HepG2 (cell line): Measurements from ENCODE around the gene LSM12. TPM values are rescaled to one million over a fixed set of nuclear protein-coding genes. Genes with fewer than 3 reads are reported as not detected.

Experiments
- FOXA3 ChIP-seq: IDR thresholded peaks from 2 replicates; pipeline ENCODE4 v1.6.1; 2016; ENCODE audit warnings: missing genetic modification reagents, missing compliant biosample characterization
- KDM1A ChIP-seq: IDR thresholded peaks from 2 replicates; pipeline ENCODE4 v1.6.1; 2016; ENCODE audit warnings: missing compliant biosample characterization
- NCOA1 ChIP-seq: sonication (generic); formaldehyde crosslinking; IDR thresholded peaks from 2 replicates; pipeline ENCODE4 v1.9.0; 2021; ENCODE audit warnings: missing genetic modification reagents
- SMYD3 ChIP-seq: sonication (generic); formaldehyde crosslinking; IDR thresholded peaks from 2 replicates; pipeline ENCODE4 v1.8.1; 2023; ENCODE audit warnings: mild to moderate bottlenecking, missing genetic modification reagents
- SOX6 ChIP-seq, 2 experiments: fragments of 450-650 bp in 1 of 2; sonication (generic) in 1 of 2; formaldehyde crosslinking in 1 of 2; IDR thresholded peaks; 2 replicates each; pipeline versions ENCODE4 v1.4.0 to v1.6.1; 2017 to 2020; ENCODE audit warnings: antibody characterized with exemption in 1 of 2, mild to moderate bottlenecking in 1 of 2, missing genetic modification reagents in 1 of 2
- TBX2 ChIP-seq: sonication (generic); formaldehyde crosslinking; IDR thresholded peaks from 2 replicates; pipeline ENCODE4 v1.5.0; 2020; ENCODE audit warnings: missing genetic modification reagents, mild to moderate bottlenecking, borderline replicate concordance
- ZNF230 ChIP-seq: sonication (generic); formaldehyde crosslinking; IDR thresholded peaks from 2 replicates; pipeline ENCODE4 v1.4.0; 2020; ENCODE audit warnings: mild to moderate bottlenecking, missing genetic modification reagents
- ZNF235 ChIP-seq: sonication (generic); formaldehyde crosslinking; IDR thresholded peaks from 2 replicates; pipeline ENCODE4 v1.8.1; 2023; ENCODE audit warnings: mild to moderate bottlenecking, missing genetic modification reagents, borderline replicate concordance
- ZNF256 ChIP-seq: sonication (generic); formaldehyde crosslinking; conservative IDR thresholded peaks from 2 replicates; pipeline ENCODE4 v1.4.0; 2020; ENCODE audit warnings: missing genetic modification reagents
- ZNF501 ChIP-seq: sonication (generic); formaldehyde crosslinking; IDR thresholded peaks from 2 replicates; pipeline ENCODE4 v1.5.1; 2020; ENCODE audit warnings: mild to moderate bottlenecking, moderate library complexity, missing genetic modification reagents
- polyA plus RNA-seq, 8 experiments: library from polyadenylated mRNA; depleted of rRNA in 3 of 8; stranded (reverse) in 7 of 8; unstranded in 1 of 8; fragments of >200 nt; fragmentation: Illumina TruSeq in 4 of 8; extraction: Trizol in 4 of 8; gene quantifications; 2 replicates each; pipeline versions ENCODE4 v1.2.1 to v1.2.3, GENCODE V29; 2011 to 2016; ENCODE audit warnings: low read depth in 4 of 8, missing spikeins in 1 of 8, mixed read lengths in 1 of 8; ENCODE audit not compliant: insufficient read depth in 1 of 8
- total RNA-seq, 5 experiments: library from RNA; depleted of rRNA; stranded (reverse); fragments of >200 nt; fragmentation: Illumina TruSeq; extraction: Trizol; gene quantifications; 2 replicates each; pipeline ENCODE4 v1.2.3, GENCODE V29; 2016; ENCODE audit warnings: low read depth in 1 of 5
- TF ChIP-seq, protein P1 (sequence below): sonication (generic); formaldehyde crosslinking; IDR thresholded peaks from 2 replicates; pipeline ENCODE4 v1.5.0; 2020; ENCODE audit warnings: missing genetic modification reagents, mild to moderate bottlenecking, borderline replicate concordance
- TF ChIP-seq, protein P2 (sequence below): sonication (generic); formaldehyde crosslinking; IDR thresholded peaks from 2 replicates; pipeline ENCODE4 v1.9.0; 2021; ENCODE audit warnings: missing genetic modification reagents, borderline replicate concordance
- TF ChIP-seq, protein P3 (sequence below): sonication (generic); formaldehyde crosslinking; IDR thresholded peaks from 2 replicates; pipeline ENCODE4 v1.5.0; 2020; ENCODE audit warnings: mild to moderate bottlenecking, missing genetic modification reagents, borderline replicate concordance
- TF ChIP-seq, protein P4 (sequence below): sonication (generic); formaldehyde crosslinking; IDR thresholded peaks from 2 replicates; pipeline ENCODE4 v1.9.0; 2021; ENCODE audit warnings: missing genetic modification reagents, mild to moderate bottlenecking, borderline replicate concordance

LSM12 gene
- total and polyA plus RNA-seq, 2 of the 13 experiments (the other 11 are each of a cell fraction or from before 2014, with no cell fraction given): 52.8 to 55.7 TPM

DNA sequence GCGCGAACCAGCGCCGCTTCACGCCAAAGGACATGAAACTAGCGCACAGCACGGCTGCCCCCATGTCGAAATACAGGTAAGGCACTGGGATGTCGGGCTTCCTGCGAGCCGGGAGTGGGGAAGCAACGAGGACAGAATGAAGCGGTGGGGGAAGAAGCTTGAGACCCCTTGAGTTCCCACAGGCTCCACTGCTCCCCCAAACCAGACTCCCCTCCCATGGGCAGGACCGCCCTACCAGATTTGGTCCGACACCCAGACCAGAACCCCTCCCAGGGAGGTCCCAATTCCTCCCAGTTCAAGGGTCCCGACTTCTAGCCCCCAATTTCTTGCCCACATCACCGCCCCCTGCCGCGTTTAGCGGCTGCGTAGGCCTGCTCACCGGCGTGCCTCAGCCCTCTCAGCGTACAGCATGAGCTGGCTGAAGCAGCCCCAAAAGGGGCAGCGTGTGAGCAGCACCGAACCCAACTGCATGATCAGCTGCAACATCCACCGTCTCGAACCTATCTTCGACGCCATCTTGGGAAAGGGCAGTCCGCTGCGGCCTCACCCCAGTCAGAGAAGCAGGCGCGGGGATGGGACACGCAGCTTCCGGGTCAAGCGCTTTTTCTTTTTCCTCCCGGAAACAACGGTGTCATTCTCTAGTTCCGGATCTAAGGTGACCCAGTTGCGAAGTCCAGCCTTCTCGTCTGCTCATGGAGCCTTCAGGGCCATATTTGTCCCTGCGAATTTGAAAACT lies 51.9 kb downstream of the LSM12 start, which contains the start of gene TMEM101 (continued):
- TF ChIP-seq, protein P1, sequence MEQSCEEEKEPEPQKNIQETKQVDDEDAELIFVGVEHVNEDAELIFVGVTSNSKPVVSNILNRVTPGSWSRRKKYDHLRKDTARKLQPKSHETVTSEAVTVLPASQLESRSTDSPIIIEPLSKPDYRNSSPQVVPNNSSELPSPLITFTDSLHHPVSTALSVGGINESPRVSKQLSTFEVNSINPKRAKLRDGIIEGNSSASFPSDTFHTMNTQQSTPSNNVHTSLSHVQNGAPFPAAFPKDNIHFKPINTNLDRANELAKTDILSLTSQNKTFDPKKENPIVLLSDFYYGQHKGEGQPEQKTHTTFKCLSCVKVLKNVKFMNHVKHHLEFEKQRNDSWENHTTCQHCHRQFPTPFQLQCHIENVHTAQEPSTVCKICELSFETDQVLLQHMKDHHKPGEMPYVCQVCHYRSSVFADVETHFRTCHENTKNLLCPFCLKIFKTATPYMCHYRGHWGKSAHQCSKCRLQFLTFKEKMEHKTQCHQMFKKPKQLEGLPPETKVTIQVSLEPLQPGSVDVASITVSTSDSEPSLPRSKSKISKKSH (CRISPR knock-in tag): peak; percentile 97; the same call in 1 of the 2 replicates
- TF ChIP-seq NCOA1 (CRISPR knock-in tag) (peak; percentile 93; the same call in 1 of the 2 replicates), FOXA3 (CRISPR knock-in tag) (peak; percentile 84), SMYD3 (peak; percentile 93; the same call in 1 of the 2 replicates), ZNF256 (CRISPR knock-in tag) (peak; percentile 16; the same call in 1 of the 2 replicates), SOX6 (IDR thresholded peaks at IDR 0.05) (no peak), SOX6 (CRISPR knock-in tag; IDR thresholded peaks at IDR 0.05) (peak; percentile 82), ZNF230 (CRISPR knock-in tag) (peak; percentile 85; the same call in 1 of the 2 replicates), ZNF501 (CRISPR knock-in tag) (peak; percentile 97), ZNF235 (CRISPR knock-in tag) (peak; percentile 96), KDM1A (no peak), TBX2 (peak; percentile 87)
- TF ChIP-seq, protein P2, sequence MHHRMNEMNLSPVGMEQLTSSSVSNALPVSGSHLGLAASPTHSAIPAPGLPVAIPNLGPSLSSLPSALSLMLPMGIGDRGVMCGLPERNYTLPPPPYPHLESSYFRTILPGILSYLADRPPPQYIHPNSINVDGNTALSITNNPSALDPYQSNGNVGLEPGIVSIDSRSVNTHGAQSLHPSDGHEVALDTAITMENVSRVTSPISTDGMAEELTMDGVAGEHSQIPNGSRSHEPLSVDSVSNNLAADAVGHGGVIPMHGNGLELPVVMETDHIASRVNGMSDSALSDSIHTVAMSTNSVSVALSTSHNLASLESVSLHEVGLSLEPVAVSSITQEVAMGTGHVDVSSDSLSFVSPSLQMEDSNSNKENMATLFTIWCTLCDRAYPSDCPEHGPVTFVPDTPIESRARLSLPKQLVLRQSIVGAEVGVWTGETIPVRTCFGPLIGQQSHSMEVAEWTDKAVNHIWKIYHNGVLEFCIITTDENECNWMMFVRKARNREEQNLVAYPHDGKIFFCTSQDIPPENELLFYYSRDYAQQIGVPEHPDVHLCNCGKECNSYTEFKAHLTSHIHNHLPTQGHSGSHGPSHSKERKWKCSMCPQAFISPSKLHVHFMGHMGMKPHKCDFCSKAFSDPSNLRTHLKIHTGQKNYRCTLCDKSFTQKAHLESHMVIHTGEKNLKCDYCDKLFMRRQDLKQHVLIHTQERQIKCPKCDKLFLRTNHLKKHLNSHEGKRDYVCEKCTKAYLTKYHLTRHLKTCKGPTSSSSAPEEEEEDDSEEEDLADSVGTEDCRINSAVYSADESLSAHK (CRISPR knock-in tag): peak; percentile 75
- TF ChIP-seq, protein P3, sequence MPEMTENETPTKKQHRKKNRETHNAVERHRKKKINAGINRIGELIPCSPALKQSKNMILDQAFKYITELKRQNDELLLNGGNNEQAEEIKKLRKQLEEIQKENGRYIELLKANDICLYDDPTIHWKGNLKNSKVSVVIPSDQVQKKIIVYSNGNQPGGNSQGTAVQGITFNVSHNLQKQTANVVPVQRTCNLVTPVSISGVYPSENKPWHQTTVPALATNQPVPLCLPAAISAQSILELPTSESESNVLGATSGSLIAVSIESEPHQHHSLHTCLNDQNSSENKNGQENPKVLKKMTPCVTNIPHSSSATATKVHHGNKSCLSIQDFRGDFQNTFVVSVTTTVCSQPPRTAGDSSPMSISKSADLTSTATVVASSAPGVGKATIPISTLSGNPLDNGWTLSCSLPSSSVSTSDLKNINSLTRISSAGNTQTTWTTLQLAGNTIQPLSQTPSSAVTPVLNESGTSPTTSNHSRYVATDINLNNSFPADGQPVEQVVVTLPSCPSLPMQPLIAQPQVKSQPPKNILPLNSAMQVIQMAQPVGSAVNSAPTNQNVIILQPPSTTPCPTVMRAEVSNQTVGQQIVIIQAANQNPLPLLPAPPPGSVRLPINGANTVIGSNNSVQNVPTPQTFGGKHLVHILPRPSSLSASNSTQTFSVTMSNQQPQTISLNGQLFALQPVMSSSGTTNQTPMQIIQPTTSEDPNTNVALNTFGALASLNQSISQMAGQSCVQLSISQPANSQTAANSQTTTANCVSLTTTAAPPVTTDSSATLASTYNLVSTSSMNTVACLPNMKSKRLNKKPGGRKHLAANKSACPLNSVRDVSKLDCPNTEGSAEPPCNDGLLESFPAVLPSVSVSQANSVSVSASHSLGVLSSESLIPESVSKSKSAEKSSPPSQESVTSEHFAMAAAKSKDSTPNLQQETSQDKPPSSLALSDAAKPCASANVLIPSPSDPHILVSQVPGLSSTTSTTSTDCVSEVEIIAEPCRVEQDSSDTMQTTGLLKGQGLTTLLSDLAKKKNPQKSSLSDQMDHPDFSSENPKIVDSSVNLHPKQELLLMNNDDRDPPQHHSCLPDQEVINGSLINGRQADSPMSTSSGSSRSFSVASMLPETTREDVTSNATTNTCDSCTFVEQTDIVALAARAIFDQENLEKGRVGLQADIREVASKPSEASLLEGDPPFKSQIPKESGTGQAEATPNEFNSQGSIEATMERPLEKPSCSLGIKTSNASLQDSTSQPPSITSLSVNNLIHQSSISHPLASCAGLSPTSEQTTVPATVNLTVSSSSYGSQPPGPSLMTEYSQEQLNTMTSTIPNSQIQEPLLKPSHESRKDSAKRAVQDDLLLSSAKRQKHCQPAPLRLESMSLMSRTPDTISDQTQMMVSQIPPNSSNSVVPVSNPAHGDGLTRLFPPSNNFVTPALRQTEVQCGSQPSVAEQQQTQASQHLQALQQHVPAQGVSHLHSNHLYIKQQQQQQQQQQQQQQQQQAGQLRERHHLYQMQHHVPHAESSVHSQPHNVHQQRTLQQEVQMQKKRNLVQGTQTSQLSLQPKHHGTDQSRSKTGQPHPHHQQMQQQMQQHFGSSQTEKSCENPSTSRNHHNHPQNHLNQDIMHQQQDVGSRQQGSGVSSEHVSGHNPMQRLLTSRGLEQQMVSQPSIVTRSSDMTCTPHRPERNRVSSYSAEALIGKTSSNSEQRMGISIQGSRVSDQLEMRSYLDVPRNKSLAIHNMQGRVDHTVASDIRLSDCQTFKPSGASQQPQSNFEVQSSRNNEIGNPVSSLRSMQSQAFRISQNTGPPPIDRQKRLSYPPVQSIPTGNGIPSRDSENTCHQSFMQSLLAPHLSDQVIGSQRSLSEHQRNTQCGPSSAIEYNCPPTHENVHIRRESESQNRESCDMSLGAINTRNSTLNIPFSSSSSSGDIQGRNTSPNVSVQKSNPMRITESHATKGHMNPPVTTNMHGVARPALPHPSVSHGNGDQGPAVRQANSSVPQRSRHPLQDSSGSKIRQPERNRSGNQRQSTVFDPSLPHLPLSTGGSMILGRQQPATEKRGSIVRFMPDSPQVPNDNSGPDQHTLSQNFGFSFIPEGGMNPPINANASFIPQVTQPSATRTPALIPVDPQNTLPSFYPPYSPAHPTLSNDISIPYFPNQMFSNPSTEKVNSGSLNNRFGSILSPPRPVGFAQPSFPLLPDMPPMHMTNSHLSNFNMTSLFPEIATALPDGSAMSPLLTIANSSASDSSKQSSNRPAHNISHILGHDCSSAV (CRISPR knock-in tag): 0 out of 2 replicates have a peak, but pooled peaks have one; percentile 81
- TF ChIP-seq, protein P4, sequence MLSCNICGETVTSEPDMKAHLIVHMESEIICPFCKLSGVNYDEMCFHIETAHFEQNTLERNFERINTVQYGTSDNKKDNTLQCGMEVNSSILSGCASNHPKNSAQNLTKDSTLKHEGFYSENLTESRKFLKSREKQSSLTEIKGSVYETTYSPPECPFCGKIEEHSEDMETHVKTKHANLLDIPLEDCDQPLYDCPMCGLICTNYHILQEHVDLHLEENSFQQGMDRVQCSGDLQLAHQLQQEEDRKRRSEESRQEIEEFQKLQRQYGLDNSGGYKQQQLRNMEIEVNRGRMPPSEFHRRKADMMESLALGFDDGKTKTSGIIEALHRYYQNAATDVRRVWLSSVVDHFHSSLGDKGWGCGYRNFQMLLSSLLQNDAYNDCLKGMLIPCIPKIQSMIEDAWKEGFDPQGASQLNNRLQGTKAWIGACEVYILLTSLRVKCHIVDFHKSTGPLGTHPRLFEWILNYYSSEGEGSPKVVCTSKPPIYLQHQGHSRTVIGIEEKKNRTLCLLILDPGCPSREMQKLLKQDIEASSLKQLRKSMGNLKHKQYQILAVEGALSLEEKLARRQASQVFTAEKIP (CRISPR knock-in tag): no peak
